22Rv1 (cell line): ENCODE data around the gene CCDC177.

Experiments
- CTCF ChIP-seq: fragments of 450-650 bp; IDR thresholded peaks from 2 replicates; pipeline ENCODE4 v1.5.1; 2017; ENCODE audit warnings: mild to moderate bottlenecking
- ZFX ChIP-seq: fragments of 450-650 bp; IDR thresholded peaks from 2 replicates; pipeline ENCODE4 v1.6.1; 2017; ENCODE audit warnings: antibody characterized with exemption, borderline replicate concordance

GRCh38 chr14:69610020-69610873, 35.6 kb upstream of the CCDC177 start:
- TF ChIP-seq CTCF: no peak
- TF ChIP-seq ZFX: no peak
